ENCODE results near the gene EME1. TPM values are rescaled to one million over a fixed set of nuclear protein-coding genes. Genes with fewer than 3 reads are reported as not detected.
"Not testable (repeated sequence)": the region's sequence is repeated elsewhere in the genome, so short reads cannot be mapped to it uniquely, and the experiment has no call there.

EME1 gene
- total RNA-seq, 1 experiment from 2014 or later, result 21.6 TPM

GRCh38 chr17:50381920-50382319 lies 8.9 kb downstream of the EME1 start:
- in situ Hi-C loops (cut with HindIII; ENCODE audit: low sequenced_read_pairs), result no loop called here
- no peak for DNase-seq (ENCODE audit: low spot score)

- DNase-seq (ENCODE audit: low spot score), result no peak
- in situ Hi-C loops (cut with HindIII; ENCODE audit: low sequenced_read_pairs), result no loop called here
Measured at GRCh38 chr17:50382931-50383330, 9.9 kb downstream of the EME1 start.

- no peak for DNase-seq (ENCODE audit: low spot score)
- in situ Hi-C loops (cut with HindIII; ENCODE audit: low sequenced_read_pairs), result no loop called here
Measured at GRCh38 chr17:50386510-50386909, 13.5 kb downstream of the EME1 start.

GRCh38 chr17:50388728-50389127 lies 15.7 kb downstream of the EME1 start:
- DNase-seq (ENCODE audit: low spot score), result no peak
- in situ Hi-C loops (cut with HindIII; ENCODE audit: low sequenced_read_pairs), result no loop called here

GRCh38 chr17:50389534-50389933 lies 16.5 kb downstream of the EME1 start:
- in situ Hi-C loops (cut with HindIII; ENCODE audit: low sequenced_read_pairs), result no loop called here
- no peak for DNase-seq (ENCODE audit: low spot score)

- in situ Hi-C loops (cut with HindIII; ENCODE audit: low sequenced_read_pairs), result no loop called here
Measured at GRCh38 chr17:50392621-50393020, 19.6 kb downstream of the EME1 start.

GRCh38 chr17:50393700-50394099 lies 20.7 kb downstream of the EME1 start:
- DNase-seq (ENCODE audit: low spot score), result no peak
- in situ Hi-C loops (cut with HindIII; ENCODE audit: low sequenced_read_pairs), result no loop called here

More at GRCh38 chr17:50392621-50393020, 19.6 kb downstream of the EME1 start:
- DNase-seq (ENCODE audit: low spot score), result no peak

GRCh38 chr17:50394711-50395110 lies 21.7 kb downstream of the EME1 start:
- DNase-seq (ENCODE audit: low spot score), result no peak
- in situ Hi-C loops (cut with HindIII; ENCODE audit: low sequenced_read_pairs), result no loop called here

- in situ Hi-C loops (cut with HindIII; ENCODE audit: low sequenced_read_pairs), result no loop called here
Measured at GRCh38 chr17:50396261-50397110, 23.5 kb downstream of the EME1 start.

GRCh38 chr17:50397111-50397918 lies 24.3 kb downstream of the EME1 start, which contains the start of gene LRRC59:
Gene LRRC59, minus strand, starts transcription at chr17:50397523. Its CDS starts 206 bp downstream, at chr17:50397317.
- DNase-seq (ENCODE audit: low spot score), result peak; percentile 78
- in situ Hi-C loops (cut with HindIII; ENCODE audit: low sequenced_read_pairs), result no loop called here

More at GRCh38 chr17:50396261-50397110, 23.5 kb downstream of the EME1 start:
- peak; percentile 23 for DNase-seq (ENCODE audit: low spot score)

- no peak for DNase-seq (ENCODE audit: low spot score)
Measured at GRCh38 chr17:50397919-50398285, 24.9 kb downstream of the EME1 start.

GRCh38 chr17:50398672-50399071 lies 25.6 kb downstream of the EME1 start:
- in situ Hi-C loops (cut with HindIII; ENCODE audit: low sequenced_read_pairs); DNase-seq (ENCODE audit: low spot score): not testable (repeated sequence)

More at GRCh38 chr17:50397919-50398285, 24.9 kb downstream of the EME1 start:
- in situ Hi-C loops (cut with HindIII; ENCODE audit: low sequenced_read_pairs), result no loop called here

- DNase-seq (ENCODE audit: low spot score); in situ Hi-C loops (cut with HindIII; ENCODE audit: low sequenced_read_pairs): not testable (repeated sequence)
Measured at GRCh38 chr17:50399591-50399990, 26.6 kb downstream of the EME1 start.

GRCh38 chr17:50405351-50405750 lies 32.3 kb downstream of the EME1 start:
- in situ Hi-C loops (cut with HindIII; ENCODE audit: low sequenced_read_pairs); DNase-seq (ENCODE audit: low spot score): not testable (repeated sequence)

- no peak for DNase-seq (ENCODE audit: low spot score)
- in situ Hi-C loops (cut with HindIII; ENCODE audit: low sequenced_read_pairs), result no loop called here
Measured at GRCh38 chr17:50406578-50406977, 33.5 kb downstream of the EME1 start.

GRCh38 chr17:50407921-50408320 lies 34.9 kb downstream of the EME1 start:
- DNase-seq (ENCODE audit: low spot score), result no peak
- in situ Hi-C loops (cut with HindIII; ENCODE audit: low sequenced_read_pairs), result no loop called here

- in situ Hi-C loops (cut with HindIII; ENCODE audit: low sequenced_read_pairs), result no loop called here
- no peak for DNase-seq (ENCODE audit: low spot score)
Measured at GRCh38 chr17:50412188-50412732, 39.2 kb downstream of the EME1 start.

GRCh38 chr17:50414808-50415207 lies 41.8 kb downstream of the EME1 start:
- no peak for DNase-seq (ENCODE audit: low spot score)
- in situ Hi-C loops (cut with HindIII; ENCODE audit: low sequenced_read_pairs), result no loop called here

- DNase-seq (ENCODE audit: low spot score); in situ Hi-C loops (cut with HindIII; ENCODE audit: low sequenced_read_pairs): not testable (repeated sequence)
Measured at GRCh38 chr17:50419577-50419976, 46.5 kb downstream of the EME1 start.
